Coronary artery (tissue), 2 donors: ENCODE results near the gene ATXN2.

Experiments used
- DNase-seq: peaks from one replicate; pipeline ENCODE4 v3.0.0-alpha.2; 2017; ENCODE audit warnings: low spot score
- H3K27ac ChIP-seq, 2 donors: fragments of 200-600 bp; sonication (generic); one replicate each; pipeline ENCODE4 v1.5.1; 2016 to 2019
- H3K4me3 ChIP-seq: fragments of 200-600 bp; sonication (generic); 2 replicates; pipeline ENCODE4 v1.5.1; 2016; ENCODE audit warnings: mild to moderate bottlenecking, moderate library complexity
- CTCF ChIP-seq: fragments of 200-600 bp; sonication (generic); IDR thresholded peaks from one replicate; pipeline ENCODE4 v1.5.1; 2019; ENCODE audit warnings: antibody characterized with exemption

The ATXN2 gene

GRCh38 chr12:111442301-111443045 lies 156.6 kb downstream of the ATXN2 start:
- DNase-seq = peak; percentile 74
- TF ChIP-seq CTCF = no peak
- Histone ChIP-seq H3K27ac (peak overlapping the region; percentile 20 to 48), H3K4me3 (no peak overlapping the region)

GRCh38 chr12:111441107-111441928 lies 157.8 kb downstream of the ATXN2 start:
- TF ChIP-seq CTCF = no peak
- peak overlapping the region in 1 of 2 donors; percentile 67 for H3K27ac ChIP-seq
- peak; percentile 12 for DNase-seq
- H3K4me3 ChIP-seq = no peak overlapping the region

GRCh38 chr12:111440631-111441030 lies 158.5 kb downstream of the ATXN2 start:
- peak; percentile 33 for DNase-seq
- no peak overlapping the region for H3K4me3 ChIP-seq
- TF ChIP-seq CTCF = no peak
- peak overlapping the region in 1 of 2 donors; percentile 67 for H3K27ac ChIP-seq

- DNase-seq = peak; percentile 62
- Histone ChIP-seq H3K4me3 (no peak overlapping the region), H3K27ac (peak overlapping the region in 1 of 2 donors; percentile 67)
- TF ChIP-seq CTCF = no peak
These were observed 159.0 kb downstream of the ATXN2 start for GRCh38 chr12:111440152-111440551.

GRCh38 chr12:111439657-111440151 lies 159.4 kb downstream of the ATXN2 start:
- H3K4me3 ChIP-seq = no peak overlapping the region
- H3K27ac ChIP-seq = peak overlapping the region in 1 of 2 donors; percentile 67
- DNase-seq = no peak
- no peak for TF ChIP-seq CTCF

GRCh38 chr12:111438481-111438880 lies 160.6 kb downstream of the ATXN2 start:
- no peak for TF ChIP-seq CTCF
- DNase-seq = no peak
- Histone ChIP-seq H3K4me3 (no peak overlapping the region), H3K27ac (peak overlapping the region; percentile 19 to 70)
